Measurements from ENCODE around the gene ASAP3. TPM values are rescaled to one million over a fixed set of nuclear protein-coding genes. Genes with fewer than 3 reads are reported as not detected.
A peak's percentile ranks its signal among the peaks of the same experiment; 100 is the strongest.

The ASAP3 gene
- total and polyA plus RNA-seq, 9 donors: 37.3 to 147 (median 91.0) TPM

- Histone ChIP-seq H3K27ac (no peak within 1 kb of the TSS), H3K27me3 (no peaks in the 10 kb centered on the region), H3K9me3 (no peaks in the 10 kb centered on the region), H3K4me3 (peak within 1 kb of the TSS; percentile 39), H3K4me1 (ENCODE audit: insufficient read depth) (peaks cover 9% of the 10 kb centered on the region), H3K36me3 (no peaks in the 10 kb centered on the region)
- DNase-seq: peak; percentile 80 to 87 (median 87)
- intact Hi-C loops (cut with DNase I): loop anchor here in 1 of 4 donors (10.0 kb wide), 1 partner anchor 186 kb away; the partner anchor contains the start of gene HNRNPR
- WGBS, 3 donors: 1% methylated on average over 46 to 84 of the region's 85 CpGs
- TF ChIP-seq EP300 (IDR thresholded peaks at IDR 0.05): no peak
- TF ChIP-seq CTCF (IDR thresholded peaks at IDR 0.05): no peak
These were observed 47.0 kb upstream of the ASAP3 start, which contains the start of gene E2F2 for GRCh38 chr1:23530747-23531561. Gene E2F2 (minus strand): TSS chr1:23531233. CDS start chr1:23530793, 440 bp downstream.

GRCh38 chr1:23530087-23530746, 46.2 kb upstream of the ASAP3 start:
- no peaks in the 10 kb centered on the region for H3K27me3 ChIP-seq
- WGBS, 3 donors: 2 to 3% (median 3%) methylated on average over 22 of the region's 22 CpGs
- no peaks in the 10 kb centered on the region for H3K9me3 ChIP-seq
- no peak overlapping the region for H3K27ac ChIP-seq
- no peaks in the 10 kb centered on the region for H3K36me3 ChIP-seq
- peak overlapping the region; percentile 39 for H3K4me3 ChIP-seq
- H3K4me1 ChIP-seq (ENCODE audit: insufficient read depth): peaks cover 9% of the 10 kb centered on the region
- TF ChIP-seq CTCF (IDR thresholded peaks at IDR 0.05): no peak
- TF ChIP-seq POLR2A (IDR thresholded peaks at IDR 0.05): no peak
- TF ChIP-seq EP300 (IDR thresholded peaks at IDR 0.05): no peak
- DNase-seq: peak in 1 of 5 donors; percentile 28
- intact Hi-C loops (cut with DNase I): loop anchor here in 1 of 4 donors (10.0 kb wide), 1 partner anchor 185 kb away; the partner anchor contains the start of gene HNRNPR

GRCh38 chr1:23529146-23530086, 45.4 kb upstream of the ASAP3 start:
- WGBS, 3 donors: 43 to 49% (median 49%) methylated on average over 8 of the region's 8 CpGs
- TF ChIP-seq EP300 (IDR thresholded peaks at IDR 0.05) (no peak), POLR2A (IDR thresholded peaks at IDR 0.05) (no peak), CTCF (IDR thresholded peaks at IDR 0.05) (no peak)
- Histone ChIP-seq H3K4me1 (ENCODE audit: insufficient read depth) (peaks cover 9% of the 10 kb centered on the region), H3K36me3 (no peaks in the 10 kb centered on the region), H3K27me3 (no peaks in the 10 kb centered on the region), H3K9me3 (no peaks in the 10 kb centered on the region), H3K27ac (no peak overlapping the region), H3K4me3 (no peak overlapping the region)
- intact Hi-C loops (cut with DNase I): loop anchor here in 1 of 4 donors (10.0 kb wide), 1 partner anchor 185 kb away; the partner anchor contains the start of gene HNRNPR
- DNase-seq: no peak
